IPS-11a (cell line): ENCODE data around the gene DIAPH3.

Source experiments
- H3K4me3 ChIP-seq: one replicate; pipeline ENCODE4 v1.5.1; 2013; ENCODE audit warnings: low read depth, low read length, control low read depth

The DIAPH3 gene

DNA sequence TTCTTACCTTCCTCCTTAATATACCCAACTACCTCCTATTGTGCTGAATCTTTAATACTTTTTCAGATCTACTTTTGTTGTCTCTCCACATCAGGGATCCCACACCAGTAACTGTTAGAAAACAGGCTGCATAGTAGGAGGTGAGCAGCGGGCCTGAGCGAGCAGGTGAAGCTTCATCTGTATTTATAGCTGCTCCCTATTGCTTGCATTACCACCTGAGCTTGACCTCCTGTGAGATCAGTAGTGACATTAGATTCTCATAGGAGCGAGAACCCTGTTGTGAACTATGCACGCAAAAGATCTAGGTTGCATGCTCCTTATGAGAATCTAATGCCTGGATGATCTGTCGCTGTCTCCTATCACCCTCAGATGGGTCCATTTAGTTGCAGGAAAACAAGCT lies 279.8 kb downstream of the DIAPH3 start:
- no peak overlapping the region for H3K4me3 ChIP-seq

DNA sequence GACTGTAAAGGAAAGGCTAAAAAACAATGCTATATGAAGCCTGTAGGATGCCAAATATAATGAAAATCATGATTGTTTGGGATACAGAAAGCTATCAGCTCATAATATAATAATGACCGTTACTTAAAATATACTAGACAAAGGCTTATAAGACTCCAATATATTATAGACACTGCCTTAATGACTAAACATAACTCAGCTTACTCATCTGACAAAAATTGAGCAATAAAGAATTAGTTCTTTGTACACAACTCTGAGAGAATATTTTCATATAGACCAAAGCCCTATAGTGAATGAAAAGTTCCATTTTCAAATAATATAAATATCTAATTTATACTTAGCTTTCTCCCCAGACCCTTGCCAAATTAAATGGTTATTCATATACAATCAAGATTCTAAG lies 283.3 kb downstream of the DIAPH3 start:
- no peak overlapping the region for H3K4me3 ChIP-seq

DNA sequence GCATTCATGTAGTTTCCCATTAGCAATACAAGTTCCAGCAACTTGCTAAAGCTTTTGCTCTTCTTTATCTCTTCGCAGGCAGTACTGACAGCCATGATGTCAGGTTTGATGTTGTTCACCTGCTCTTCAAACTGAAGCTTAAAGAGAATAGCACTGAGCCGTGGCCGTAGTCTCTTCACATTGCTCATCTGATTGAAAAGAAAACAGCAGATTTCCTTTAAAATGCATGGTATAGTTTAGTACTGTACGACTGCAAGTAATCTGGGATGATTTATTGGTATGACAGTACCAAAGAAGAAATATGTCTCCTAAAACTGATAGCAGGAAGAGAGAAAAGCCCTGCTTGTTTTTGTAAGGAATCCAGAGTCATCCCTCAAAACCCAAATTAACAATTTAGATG lies 284.4 kb downstream of the DIAPH3 start:
- H3K4me3 ChIP-seq: no peak overlapping the region

DNA sequence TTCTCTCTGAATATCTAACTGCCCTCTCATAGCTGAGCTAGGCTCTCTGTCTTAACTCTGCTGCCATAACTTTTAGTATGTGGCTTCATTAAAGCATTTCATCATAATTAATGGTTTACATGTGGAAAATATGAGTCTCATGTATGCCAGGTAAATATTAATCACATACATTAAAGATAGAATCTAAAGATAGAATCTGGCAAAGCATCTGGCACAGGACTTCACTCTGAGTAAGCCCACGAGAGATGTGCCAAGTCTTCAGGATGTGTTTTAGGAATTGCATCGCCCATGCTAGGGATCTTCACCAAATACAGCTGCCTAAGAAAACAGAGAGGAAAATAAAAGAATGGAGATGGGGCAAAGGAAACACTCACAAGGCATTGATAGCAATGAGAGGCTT lies 285.8 kb downstream of the DIAPH3 start:
- H3K4me3 ChIP-seq: no peak overlapping the region

DNA sequence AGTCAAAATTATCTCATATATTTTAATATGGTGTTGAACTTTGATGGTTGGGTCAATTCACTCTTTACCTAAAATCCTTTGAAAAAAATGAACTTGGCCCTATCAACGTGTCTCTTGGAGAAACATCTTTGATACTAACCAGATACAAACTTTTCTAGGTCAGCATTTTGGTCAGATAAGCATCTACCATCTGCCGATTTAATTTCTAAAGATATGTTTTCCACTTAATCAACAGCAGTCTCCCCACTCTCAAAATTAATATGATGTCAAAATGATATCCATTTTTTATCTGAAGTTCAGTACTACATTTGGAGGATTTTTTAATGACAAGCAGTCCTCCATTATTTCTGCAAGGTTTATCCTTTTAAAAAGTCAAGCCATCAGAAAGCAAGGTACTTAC lies 288.8 kb downstream of the DIAPH3 start:
- no peak overlapping the region for H3K4me3 ChIP-seq

DNA sequence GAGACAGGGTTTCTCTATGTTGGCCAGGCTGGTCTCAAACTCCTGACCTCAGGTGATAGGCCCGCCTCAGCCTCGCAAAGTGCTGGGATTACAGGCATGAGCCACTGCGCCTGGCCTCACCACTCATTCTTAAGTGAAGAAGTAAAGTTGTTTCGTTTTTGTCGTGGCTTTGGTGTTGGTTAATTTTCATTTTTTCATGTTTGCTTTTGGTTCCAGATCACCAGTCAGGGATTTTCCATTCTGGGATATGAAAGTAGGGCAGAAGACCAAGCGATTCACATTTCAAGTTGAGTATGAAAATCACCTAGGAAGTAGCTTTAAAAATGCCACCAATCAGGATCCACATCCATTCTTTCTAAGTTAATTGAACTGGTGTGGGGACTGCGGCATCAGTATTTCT lies 289.9 kb downstream of the DIAPH3 start:
- H3K4me3 ChIP-seq: no peak overlapping the region

DNA sequence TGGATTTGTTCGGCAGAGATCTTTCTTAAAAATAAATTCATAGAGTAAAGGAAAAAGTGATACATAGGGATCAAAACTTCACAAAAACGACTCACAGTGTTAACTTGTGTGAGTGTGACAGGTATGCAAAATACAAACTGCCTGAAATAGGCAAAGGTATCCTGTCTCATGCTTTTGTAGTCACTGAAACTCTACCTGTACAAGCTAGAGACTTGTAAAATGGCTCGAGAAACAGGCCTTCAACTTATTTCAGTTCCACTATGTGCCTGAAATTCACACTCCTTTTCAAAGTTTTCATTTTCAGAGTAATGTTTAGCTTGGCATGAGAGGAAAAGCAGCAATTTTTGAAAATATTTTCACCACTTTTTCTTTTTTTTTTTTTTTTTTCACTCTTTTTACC lies 290.4 kb downstream of the DIAPH3 start:
- H3K4me3 ChIP-seq: no peak overlapping the region

DNA sequence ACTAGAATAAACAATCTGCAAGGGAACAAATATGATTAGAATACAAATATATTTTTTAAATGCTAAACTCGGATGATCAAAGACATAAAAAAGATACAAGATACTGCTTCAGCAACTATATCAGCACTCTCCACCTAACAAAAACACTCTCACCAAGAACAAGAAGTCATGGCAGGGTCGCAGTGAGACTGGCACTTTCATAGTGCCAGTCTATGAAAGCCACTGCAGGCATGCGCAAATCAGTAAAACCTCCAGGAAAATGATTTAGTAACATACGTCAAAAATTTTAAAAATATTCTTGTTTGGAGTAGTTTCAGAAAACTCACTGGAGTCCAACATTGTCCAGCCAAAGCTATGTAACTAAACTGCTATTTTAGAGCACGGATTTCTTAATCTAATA lies 295.9 kb downstream of the DIAPH3 start:
- no peak overlapping the region for H3K4me3 ChIP-seq

DNA sequence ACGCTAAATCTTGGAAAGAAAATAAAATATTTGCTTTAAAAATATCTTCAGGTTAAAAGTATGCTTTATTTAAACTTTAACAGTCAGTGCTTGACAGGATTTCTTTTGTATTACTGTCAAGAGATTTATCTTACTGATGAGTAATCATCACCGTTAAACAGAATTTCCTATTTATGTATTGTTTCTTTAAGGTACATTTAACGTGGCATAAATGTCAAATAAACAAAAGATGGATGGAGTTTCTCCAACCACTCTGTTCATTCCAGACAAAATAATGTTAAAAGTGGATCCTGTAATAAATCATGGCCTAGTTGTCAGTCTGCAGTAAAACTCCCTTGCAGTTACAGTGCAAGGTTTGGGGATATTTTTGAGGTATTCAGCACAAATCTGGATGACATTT lies 298.3 kb downstream of the DIAPH3 start:
- H3K4me3 ChIP-seq: no peak overlapping the region

DNA sequence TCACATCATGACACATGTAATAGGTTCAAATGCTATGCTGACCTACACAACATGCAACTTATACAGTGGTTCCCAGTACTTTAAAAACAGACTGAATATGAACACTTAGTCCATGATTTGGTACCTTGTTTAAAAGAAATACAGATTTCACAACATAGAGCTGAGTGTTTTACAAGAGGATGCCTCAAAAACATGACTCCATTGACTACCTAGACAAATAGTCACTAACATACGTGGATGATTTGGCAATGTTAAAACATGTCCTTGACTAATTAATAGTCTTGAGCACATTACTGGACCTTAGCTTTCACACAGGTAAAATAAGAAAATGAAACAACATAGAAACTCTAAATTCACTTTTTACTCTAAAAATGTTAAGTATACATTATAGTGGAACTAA lies 300.1 kb downstream of the DIAPH3 start:
- no peak overlapping the region for H3K4me3 ChIP-seq

DNA sequence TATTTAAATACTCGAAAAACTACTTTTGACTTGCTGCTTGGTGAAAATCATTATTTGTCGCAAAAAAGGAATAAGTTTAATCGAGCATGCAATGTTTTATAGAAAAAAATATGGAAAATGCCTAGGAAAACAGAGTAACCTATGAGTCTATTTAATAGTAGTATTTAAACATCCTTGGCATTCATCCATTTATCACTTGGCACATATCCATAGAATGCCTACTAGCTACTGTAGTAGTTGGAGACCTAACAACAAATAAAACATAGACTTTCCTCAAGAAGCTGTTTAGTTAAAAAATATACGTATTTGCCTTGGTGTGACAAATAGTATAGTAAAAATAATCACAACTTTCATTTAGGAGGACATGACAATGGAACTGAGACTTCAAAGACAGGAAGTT lies 302.1 kb downstream of the DIAPH3 start:
- no peak overlapping the region for H3K4me3 ChIP-seq

DNA sequence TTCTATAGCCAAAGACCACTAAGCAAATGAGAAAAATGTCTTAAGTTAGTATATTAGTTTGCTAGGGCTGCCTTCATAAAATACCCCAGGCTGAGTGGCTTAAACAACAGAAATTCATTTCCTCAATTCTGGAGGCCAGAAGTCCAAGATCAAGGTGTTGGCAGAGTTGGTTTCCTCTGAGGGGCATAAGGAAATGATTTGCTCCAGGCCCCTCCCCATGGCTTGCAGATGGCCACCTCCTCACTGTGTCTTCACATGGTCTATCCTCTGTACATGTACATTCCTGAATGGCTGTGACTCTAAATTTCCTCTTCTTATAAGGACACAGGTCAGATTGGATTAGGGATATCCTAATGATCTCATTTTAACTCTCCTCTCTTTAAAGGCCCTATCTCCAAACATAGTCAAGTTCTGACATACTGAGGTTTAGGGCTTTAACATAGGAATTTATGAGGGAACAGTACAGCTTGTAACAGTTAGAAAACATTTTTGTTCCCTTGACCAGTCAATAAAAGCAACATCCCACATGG lies 307.4 kb downstream of the DIAPH3 start:
- no peak overlapping the region for H3K4me3 ChIP-seq

DNA sequence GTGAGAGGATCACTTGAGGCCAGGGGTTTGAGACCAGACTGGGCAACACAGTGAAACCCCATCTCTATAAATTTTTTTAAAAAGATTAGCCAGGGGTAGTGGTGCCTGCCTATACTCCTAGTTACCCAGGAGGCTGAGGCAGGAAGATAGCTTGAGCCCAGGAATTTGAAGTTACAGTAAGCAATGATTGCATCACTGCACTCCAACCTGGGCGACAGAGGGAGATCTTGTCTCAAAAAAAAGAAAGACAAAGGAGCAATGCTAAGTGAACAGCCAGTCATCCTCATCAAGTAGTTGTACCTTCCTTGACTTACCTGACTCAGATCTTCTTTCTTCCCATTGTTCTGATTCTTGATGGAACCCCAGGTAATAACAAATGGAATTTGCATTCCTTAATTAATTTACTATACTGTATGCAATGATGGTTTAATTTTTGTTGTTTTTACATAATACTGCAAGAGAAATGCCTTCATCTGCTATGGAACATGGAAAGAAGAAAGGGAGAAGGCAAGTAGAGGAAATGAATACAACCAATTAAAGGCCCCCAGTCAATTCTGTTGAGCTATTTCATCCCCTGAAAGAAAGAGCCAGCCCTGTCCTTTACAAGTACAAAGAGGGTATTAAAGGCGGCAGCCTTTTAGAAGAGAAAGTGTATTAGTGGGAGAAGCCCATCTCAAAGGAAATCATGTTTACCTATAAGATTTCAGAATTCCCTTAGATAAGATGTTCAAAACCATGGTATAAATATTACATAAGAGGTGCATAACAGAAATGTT lies 316.7 kb downstream of the DIAPH3 start:
- no peak overlapping the region for H3K4me3 ChIP-seq

DNA sequence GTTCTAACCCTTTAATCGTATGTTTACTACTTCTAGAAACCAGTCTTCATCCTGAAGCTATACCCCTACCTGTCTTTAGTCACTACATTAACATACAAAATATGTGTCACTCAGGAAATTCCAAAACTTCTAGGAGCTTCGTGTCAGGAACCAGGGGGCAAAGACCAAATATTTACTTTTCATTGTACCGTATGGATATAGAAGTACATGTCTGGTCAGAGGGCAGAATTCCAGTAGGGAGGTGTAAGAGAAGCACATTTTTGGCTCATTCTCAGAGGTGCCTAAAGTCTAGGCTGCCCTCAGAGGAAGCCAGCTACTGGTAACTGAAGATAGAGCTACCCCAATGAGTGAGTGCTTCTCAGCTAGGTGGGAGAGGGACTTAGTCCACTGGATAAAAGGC lies 320.7 kb downstream of the DIAPH3 start:
- H3K4me3 ChIP-seq: no peak overlapping the region

DNA sequence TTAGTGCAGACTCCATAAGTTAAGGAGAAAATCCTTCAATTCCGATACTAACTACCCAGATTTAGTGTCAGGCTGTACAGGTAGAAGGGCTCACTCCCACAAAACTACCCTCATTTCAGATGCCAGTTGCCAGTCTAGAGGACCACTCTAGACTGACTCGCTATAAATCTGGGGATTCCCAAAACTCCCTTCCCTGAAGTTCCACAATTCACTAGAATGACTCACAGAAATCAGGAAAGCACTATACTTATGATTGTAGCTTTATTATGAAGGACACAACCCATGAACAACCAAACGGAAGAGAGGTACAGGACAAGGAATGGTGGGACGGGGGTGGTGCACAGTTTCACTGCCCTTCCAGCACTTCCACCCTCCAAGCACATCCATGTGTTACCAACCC lies 321.2 kb downstream of the DIAPH3 start:
- H3K4me3 ChIP-seq: no peak overlapping the region

DNA sequence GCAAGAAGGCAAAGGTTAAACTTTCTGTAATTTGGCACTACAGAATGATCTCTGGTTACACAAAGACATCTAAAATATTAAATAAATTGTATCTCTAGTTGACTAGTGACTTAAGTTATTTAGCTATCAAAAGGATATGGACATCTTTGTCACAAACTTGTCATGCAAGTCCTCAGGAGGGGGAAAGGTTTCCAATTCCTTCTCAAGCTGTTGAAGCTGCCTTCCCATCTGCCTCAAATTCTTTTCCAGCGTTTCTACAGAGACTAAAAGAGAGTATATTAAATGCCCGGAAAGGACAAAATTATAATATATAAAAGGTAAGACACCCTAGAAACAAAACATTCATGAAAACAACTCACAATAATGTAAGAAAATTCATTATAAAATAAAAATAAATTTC lies 324.5 kb downstream of the DIAPH3 start:
- no peak overlapping the region for H3K4me3 ChIP-seq

DNA sequence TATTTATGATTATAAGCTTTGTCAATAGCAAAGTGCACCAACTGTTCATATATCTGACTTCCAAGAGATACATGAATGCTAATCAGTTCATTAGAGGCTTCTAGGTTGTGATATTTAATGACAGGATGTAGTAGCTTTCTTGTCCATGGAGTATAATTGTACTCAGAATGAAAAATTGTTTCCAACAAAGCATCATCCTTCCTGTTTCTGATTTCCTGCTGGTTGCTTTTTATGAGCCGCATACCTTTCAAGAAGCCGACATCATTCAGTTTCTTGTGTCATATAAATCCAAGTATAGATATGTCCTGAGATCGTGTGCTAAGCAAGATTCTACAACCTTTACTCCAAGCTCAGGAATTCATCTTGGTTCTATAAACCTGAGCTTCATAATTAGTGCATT lies 326.6 kb downstream of the DIAPH3 start:
- no peak overlapping the region for H3K4me3 ChIP-seq

DNA sequence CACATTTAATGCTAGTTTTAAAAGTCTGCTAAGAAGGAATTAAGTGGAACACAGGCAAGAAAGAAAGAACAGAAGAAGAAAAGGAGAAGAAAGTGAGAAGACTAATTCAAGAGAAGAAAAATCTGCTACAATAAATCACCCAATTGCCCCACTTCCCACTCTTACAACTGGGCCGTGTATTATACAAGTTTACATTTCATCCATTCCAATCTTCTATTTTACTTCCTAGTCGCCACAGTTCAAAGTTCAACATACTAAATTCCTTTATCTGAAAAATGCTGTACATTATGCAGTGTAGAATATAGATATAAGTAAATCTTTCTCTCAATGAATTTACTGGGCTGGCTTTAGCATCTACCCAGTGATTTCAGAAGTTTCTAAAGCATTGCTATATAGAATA lies 328.2 kb downstream of the DIAPH3 start:
- H3K4me3 ChIP-seq: no peak overlapping the region

DNA sequence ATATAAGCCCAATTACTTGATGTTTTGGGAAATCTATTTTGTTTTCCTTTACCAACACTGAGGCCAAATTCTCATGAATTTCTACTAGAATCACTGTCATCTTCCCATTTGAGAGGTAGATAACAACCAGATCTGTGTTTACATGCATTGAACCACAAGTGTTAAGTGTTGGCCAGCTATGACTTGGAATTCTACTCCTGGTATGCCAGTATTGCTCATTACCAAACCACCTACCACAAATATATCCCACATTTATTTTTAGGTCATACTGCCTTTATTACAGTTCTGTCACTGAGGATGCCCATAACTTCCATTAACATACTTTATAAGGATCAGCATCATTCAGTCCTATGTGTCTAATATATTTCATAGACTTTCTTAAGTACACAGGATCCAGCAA lies 328.9 kb downstream of the DIAPH3 start:
- H3K4me3 ChIP-seq: no peak overlapping the region

DNA sequence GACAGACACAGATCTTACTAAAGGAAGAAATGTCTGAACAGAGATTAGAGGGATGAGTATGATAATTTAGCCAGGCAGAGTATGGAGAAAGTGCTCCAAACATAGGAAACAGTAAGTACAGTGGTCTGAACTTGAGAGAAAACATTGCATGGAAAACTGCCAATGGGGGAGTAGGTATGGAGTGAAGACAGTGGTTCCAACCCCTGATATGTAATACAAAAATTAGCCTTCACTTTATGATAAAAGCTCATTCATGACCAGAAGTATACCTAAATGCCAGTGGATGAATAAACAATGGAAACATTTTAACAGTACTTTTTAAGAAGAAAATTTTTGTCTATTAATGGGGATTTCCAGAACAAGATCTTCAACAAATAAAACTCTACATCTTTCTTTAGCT lies 334.0 kb downstream of the DIAPH3 start:
- no peak overlapping the region for H3K4me3 ChIP-seq

DNA sequence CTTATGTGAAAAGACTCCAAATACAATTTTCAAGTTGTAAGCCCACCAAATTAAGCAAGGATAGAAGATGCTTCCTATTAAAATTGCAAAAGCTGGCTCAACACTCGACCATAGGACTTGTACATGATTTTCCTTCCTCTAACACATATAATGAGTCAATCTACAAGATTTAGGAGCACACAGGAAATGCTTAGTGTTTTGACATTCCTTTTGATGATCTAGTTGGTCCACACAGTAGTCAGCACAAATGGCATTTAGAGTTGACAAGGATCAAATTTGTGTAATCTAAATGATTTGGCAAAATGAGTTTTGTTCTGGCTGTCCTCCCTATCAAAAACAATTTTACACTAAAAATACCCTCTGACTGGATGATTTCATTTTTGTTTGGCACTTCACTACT lies 340.2 kb downstream of the DIAPH3 start:
- H3K4me3 ChIP-seq: no peak overlapping the region

DNA sequence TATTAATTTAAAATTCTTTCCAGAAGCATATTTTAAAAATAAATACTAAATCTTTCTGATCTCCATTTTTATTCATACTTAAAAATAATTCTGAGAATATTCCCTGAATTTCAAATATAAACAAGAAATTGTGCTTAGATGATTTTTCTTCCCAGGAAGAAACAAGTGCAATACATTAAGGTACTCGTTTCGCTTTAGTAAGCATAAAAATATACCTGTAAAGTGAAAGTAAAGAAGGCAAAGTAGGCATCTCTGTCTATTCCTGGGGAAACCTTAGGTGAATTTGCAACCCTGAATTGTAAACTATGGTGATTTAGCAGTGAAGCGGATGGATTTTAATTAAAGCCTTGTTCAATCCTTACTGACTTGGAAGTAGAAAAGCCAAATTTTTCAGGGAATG lies 354.2 kb downstream of the DIAPH3 start:
- H3K4me3 ChIP-seq: no peak overlapping the region

DNA sequence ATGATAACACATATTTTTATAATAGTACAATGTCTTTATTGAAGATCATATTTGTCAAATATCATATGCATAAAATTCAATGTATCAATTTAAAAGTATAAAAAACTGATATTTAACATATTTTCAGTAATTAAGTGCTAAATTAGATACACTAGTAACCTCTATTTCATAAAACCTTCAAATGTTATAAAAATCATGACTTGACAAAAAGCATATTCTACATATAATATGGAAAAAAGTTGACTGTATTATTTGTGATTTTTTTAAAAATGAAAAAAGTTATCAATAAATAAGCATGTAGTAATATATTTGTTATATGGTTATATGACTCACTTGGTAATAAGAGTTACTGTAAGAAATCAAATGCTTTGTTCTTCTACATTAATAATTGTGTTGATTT lies 356.9 kb downstream of the DIAPH3 start:
- no peak overlapping the region for H3K4me3 ChIP-seq
